Memory B cell (primary cell): ENCODE measurements around the gene FAT2.
A peak's percentile ranks its signal among the peaks of the same experiment; 100 is the strongest.

Source experiments
- ATAC-seq: fragments of 150-1000 bp; cut with Tn5 transposase; 2 replicates; pipeline ENCODE4 v1.10.0; 2021; ENCODE audit warnings: low read depth, mild to moderate bottlenecking, moderate library complexity
- DNase-seq, 2 donors: peaks; one replicate each; pipeline ENCODE4 v3.0.0; 2022; ENCODE audit warnings: low spot score in 2 of 2
- H3K27ac Mint-ChIP-seq: one replicate; pipeline ENCODE4 v1.8.0; 2022; ENCODE audit warnings: mild to moderate bottlenecking, moderate library complexity, mixed read lengths
- H3K27me3 Mint-ChIP-seq: one replicate; pipeline ENCODE4 v1.8.0; 2022; ENCODE audit warnings: mixed read lengths
- H3K36me3 Mint-ChIP-seq: one replicate; pipeline ENCODE4 v1.8.0; 2022; ENCODE audit warnings: mild to moderate bottlenecking, mixed read lengths
- H3K4me1 Mint-ChIP-seq: one replicate; pipeline ENCODE4 v1.8.0; 2022; ENCODE audit warnings: mixed read lengths
- H3K4me3 Mint-ChIP-seq: one replicate; pipeline ENCODE4 v1.8.0; 2022; ENCODE audit warnings: mild to moderate bottlenecking, moderate library complexity, mixed read lengths
- H3K9me3 Mint-ChIP-seq: one replicate; pipeline ENCODE4 v1.8.0; 2022; ENCODE audit warnings: mixed read lengths

FAT2 gene

DNA sequence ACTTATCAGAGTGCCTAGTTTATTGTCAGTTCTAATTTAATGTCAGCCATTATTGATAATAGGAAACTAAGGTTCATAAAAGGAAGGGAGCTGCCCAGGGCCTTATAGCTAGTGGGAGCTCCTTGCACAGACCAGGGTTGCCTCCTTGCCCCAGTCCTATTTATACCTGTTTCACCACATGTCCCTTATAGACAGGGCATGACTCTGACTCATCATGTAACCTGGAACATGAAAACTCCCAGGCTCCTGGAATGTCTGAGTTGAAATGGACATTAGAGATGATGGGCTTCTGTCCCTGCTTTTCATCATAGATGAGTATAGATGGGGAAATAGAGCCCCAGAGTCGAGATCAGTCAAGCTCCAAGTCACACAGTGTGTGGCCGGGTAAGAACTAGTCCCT is 21.1 kb downstream of the FAT2 start:
- Mint-ChIP-seq H3K36me3 (no peaks in the 10 kb centered on the region), H3K9me3 (no peaks in the 10 kb centered on the region), H3K4me3 (no peak overlapping the region), H3K27ac (no peak overlapping the region), H3K4me1 (peaks cover 17% of the 10 kb centered on the region), H3K27me3 (no peaks in the 10 kb centered on the region)
- DNase-seq: no peak
- no peak for ATAC-seq

DNA sequence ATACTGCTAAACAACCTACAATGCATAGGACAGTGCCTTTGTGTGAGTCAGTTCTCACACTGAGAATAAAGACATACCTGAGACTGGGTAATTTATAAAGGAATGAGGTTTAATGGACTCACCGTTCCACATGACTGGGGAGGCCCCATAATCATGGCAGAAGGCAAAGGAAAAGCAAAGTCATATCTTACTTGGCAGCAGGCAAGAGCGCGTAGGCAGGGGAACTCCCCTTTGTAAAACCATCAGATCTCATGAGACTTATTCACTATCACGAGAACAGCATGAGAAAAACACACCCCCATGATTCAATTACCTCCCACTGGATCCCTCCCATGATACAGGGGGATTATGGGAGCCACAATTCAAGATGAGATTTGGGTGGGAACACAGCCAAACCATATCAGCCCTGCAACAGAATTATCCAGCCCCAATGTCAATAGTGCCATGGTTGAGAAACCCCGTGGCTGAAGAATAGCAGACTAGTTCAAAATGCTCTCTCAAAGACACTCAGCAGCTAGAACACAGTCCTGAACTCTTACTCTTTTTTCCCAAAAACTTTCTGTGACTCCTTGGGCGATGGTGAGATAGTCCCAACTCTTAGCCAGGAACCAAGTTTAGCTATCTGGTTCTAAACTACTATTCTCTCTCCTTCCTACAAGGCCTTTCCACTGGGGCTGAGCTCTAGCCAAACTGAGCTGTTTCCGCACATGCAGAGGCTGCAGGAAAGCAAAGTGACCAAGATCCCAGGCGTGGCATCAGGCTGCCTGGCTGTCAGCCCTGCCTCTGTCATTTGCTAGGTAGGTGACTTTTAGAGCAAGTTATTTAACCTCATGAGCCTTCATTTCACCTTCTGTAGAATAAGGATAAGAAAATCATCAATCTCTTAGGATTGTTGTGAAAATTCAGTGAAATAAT is 21.7 kb downstream of the FAT2 start:
- ATAC-seq (peak; percentile 35), DNase-seq (no peak)
- Mint-ChIP-seq H3K27ac (no peak overlapping the region), H3K4me3 (no peak overlapping the region), H3K9me3 (no peaks in the 10 kb centered on the region), H3K27me3 (no peaks in the 10 kb centered on the region), H3K36me3 (no peaks in the 10 kb centered on the region), H3K4me1 (peaks cover 17% of the 10 kb centered on the region)

DNA sequence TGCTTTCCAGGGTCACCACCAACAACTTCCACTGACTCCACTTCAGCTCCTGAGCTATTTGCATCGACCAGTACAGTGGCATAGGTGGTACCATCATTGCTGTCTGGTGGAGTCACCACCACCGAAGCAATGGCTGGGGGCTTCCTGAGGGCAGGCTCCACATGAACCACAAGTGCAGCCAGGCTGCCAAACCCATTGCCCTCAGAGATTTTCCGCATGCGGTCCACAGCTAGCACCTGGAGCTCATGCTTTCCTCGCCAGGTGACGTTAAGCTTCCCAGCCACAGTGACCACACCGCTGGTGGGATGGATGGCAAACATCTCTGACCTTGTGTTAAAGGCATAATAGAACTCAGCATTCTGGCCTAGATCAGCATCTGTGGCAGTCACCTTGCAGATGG is 23.1 kb downstream of the FAT2 start:
- H3K4me3 Mint-ChIP-seq: no peak overlapping the region
- no peaks in the 10 kb centered on the region for H3K27me3 Mint-ChIP-seq
- H3K4me1 Mint-ChIP-seq: peaks cover 17% of the 10 kb centered on the region
- ATAC-seq: no peak
- no peaks in the 10 kb centered on the region for H3K9me3 Mint-ChIP-seq
- H3K36me3 Mint-ChIP-seq: no peaks in the 10 kb centered on the region
- H3K27ac Mint-ChIP-seq: no peak overlapping the region
- DNase-seq: no peak

DNA sequence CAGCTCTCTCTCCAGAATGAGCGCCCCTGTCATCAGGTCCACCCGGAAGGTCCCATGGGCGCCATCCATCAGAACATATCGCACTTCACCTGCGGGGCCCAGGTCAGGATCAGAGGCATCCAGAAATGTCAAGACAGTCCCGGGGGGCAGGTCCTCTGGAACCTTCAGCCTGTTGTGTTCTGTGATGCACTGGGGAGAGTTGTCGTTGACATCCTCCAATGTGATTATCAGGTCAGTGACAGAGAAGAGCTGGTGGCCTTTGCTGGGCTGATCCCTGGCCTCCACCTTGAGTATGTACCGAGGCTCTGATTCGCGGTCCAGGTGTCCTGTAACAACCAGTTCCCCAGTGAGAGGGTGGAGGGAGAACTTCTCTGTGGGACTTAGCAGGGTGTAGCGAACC is 25.2 kb downstream of the FAT2 start:
- no peak for DNase-seq
- Mint-ChIP-seq H3K9me3 (no peaks in the 10 kb centered on the region), H3K36me3 (no peaks in the 10 kb centered on the region), H3K27me3 (peaks cover 2% of the 10 kb centered on the region), H3K27ac (no peak overlapping the region), H3K4me1 (peaks cover 7% of the 10 kb centered on the region), H3K4me3 (no peak overlapping the region)
- ATAC-seq: no peak

DNA sequence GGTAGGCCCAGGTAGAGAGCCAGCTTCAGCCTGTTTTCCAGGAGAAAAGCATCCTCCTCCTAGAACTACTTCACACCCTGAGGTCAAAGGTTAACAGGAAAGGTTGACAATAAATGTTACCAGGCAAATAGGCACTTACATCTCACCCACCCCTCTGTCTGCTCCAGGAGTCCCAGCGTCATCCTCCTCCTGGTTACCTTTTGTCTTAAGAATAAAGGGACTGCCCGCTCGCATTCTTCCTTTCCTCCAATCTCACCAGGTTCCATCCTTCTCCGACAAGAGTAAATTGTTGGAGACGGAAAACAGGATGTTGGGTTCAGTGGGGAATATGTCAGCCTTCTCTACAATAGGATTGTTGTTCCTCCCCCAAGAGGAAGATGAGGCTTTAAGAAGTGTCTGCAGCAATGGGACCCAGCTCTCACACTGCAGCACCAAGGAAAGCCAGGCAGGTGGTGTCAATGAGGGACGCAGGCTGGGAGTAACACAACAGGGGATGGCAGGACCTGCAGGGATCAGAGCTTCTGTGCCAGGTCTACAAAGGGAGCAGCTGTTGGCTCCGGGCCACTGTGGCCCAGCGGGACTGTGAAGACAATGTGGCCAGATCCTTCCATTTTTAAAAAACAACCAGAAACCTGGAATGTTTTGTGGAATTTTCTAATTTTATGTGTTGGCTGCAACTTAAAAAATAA is 29.0 kb downstream of the FAT2 start:
- no peak for ATAC-seq
- no peaks in the 10 kb centered on the region for H3K4me1 Mint-ChIP-seq

DNA sequence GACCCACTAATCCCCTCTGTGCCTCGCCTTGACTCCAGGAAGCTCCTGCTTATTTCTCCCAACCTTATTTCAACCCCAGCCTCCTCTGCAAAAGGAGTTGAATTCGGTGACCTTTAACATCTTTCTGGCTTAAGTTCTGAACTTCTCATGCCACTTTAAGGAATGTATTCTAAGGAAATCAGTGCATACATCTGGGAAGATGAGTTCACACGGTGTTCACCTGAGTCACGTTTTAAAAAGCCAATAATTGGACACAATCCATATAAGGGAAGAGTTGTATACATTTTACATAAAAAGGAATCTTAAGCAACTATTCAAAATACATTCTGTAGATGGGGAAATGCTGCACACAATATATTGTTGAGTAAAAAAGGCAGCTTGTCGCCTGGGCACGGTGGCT is 33.2 kb downstream of the FAT2 start:
- peaks cover 7% of the 10 kb centered on the region for H3K4me1 Mint-ChIP-seq
- H3K4me3 Mint-ChIP-seq: no peak overlapping the region
- H3K36me3 Mint-ChIP-seq: no peaks in the 10 kb centered on the region
- H3K27ac Mint-ChIP-seq: no peak overlapping the region
- ATAC-seq: no peak
- DNase-seq: no peak
- H3K9me3 Mint-ChIP-seq: no peaks in the 10 kb centered on the region
- H3K27me3 Mint-ChIP-seq: peaks cover 2% of the 10 kb centered on the region

More for the DNA sequence above, 29.0 kb downstream of the FAT2 start:
- no peaks in the 10 kb centered on the region for H3K36me3 Mint-ChIP-seq
- DNase-seq: no peak
- H3K27ac Mint-ChIP-seq: no peak overlapping the region
- H3K9me3 Mint-ChIP-seq: no peaks in the 10 kb centered on the region
- no peak overlapping the region for H3K4me3 Mint-ChIP-seq
- peaks cover 2% of the 10 kb centered on the region for H3K27me3 Mint-ChIP-seq

DNA sequence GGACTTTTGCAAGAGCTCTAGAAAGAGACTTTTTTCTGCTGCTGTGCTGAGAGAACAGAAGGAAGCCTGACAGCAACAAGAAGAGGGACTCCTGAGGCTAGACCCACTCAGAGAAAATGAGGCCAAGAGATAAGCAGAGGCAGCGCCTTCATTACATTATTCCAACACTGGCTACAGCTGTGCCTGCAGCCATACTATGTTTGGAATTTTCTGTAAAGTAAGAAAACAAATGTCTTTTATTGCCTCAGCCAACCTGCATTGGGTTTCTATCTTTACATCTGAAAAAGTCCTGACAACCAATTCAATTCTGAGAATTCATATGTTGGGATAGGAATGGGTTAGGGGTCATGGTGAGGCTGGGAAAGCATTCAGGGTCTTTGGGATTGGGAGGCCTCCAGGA is 33.7 kb downstream of the FAT2 start:
- H3K4me1 Mint-ChIP-seq: peaks cover 7% of the 10 kb centered on the region
- ATAC-seq: no peak

DNA sequence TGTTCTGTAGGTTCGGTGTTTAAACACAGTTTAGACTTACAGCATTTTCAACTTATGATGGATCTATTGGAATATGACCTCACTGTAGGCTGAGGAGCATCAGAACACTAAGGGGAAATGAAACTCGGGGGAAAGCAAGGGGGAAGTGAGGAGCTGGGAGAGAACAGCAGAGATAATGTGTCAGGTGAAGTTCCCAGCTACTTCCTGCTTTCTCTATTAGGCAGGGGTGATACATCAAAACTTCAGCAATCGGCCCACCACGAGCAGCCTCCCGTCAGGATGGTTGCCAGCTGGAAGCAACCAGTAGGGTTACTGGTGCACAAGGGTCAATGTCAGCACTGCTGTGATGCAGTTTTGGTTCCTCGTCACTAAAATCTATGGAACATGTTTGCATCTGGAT is 34.3 kb downstream of the FAT2 start:
- DNase-seq: peak in 1 of 2 donors; percentile 28
- H3K27me3 Mint-ChIP-seq: no peaks in the 10 kb centered on the region

More for the DNA sequence above, 33.7 kb downstream of the FAT2 start:
- no peak overlapping the region for H3K27ac Mint-ChIP-seq
- H3K4me3 Mint-ChIP-seq: no peak overlapping the region
- peaks cover 2% of the 10 kb centered on the region for H3K27me3 Mint-ChIP-seq
- no peaks in the 10 kb centered on the region for H3K9me3 Mint-ChIP-seq
- H3K36me3 Mint-ChIP-seq: no peaks in the 10 kb centered on the region
- DNase-seq: no peak

DNA sequence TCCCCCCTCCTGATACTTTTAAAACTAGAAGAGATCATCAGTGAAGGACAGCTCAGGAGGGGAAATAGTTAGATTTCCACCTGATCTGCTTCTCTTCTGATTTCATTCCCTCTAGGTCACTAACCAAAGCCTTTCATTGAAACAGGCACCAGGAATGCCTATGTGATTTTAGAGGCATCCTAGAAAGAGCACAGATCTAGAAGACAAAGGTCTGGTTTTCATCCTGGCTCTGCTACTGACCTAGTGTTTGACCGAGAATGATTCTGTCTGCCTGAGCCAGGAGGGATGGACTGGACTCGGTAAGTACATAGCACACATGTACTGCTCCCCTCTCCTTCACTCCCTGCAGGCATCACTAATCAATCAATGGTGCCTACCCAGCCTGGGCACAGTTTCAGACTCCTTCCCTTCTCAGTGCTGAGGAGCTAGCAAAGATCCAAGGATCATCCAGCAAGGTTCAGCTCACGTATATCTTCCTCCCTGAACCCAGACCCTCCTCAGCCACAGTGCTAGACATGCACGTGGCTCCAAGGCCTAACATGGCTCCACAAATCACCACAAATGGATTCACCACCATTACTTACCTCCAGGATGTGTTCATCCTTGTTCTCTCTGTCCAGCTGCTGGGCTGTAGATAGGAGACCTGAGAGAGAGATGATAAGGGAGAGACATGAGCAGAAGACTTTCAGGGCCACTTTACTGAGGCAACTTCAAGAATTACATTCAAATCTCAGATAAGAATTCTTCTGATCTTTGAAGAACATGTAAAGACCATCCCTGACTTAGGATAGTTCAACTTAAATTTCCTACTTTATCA is 35.2 kb downstream of the FAT2 start:
- DNase-seq (no peak), ATAC-seq (no peak)
- Mint-ChIP-seq H3K9me3 (no peaks in the 10 kb centered on the region), H3K4me1 (peaks cover 7% of the 10 kb centered on the region), H3K27ac (peak overlapping the region; percentile 49), H3K36me3 (no peaks in the 10 kb centered on the region), H3K27me3 (no peaks in the 10 kb centered on the region), H3K4me3 (no peak overlapping the region)

More for the DNA sequence above, 34.3 kb downstream of the FAT2 start:
- peak overlapping the region; percentile 17 for H3K27ac Mint-ChIP-seq
- H3K4me1 Mint-ChIP-seq: peaks cover 7% of the 10 kb centered on the region
- H3K36me3 Mint-ChIP-seq: no peaks in the 10 kb centered on the region
- H3K4me3 Mint-ChIP-seq: peak overlapping the region; percentile 15
- no peaks in the 10 kb centered on the region for H3K9me3 Mint-ChIP-seq
- ATAC-seq: peak; percentile 97

DNA sequence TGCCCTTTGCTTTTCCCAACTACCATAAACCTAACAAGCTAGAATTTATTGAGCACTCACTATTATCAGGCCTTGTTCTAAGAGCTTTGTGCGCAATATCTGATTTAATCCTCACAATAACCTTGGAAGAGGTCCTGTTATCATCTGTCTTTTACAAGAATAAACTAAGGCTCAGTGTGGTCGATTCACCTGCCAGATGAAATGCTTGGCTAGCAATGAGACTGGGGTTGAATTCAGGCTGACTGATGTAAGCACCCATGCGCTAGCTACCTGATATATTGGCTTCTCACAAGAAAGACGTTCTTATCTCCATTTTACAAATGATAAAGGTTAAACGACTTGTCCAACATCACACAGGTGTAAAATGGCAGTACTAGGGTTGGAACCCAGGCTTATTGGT is 37.4 kb downstream of the FAT2 start:
- no peak overlapping the region for H3K4me3 Mint-ChIP-seq

DNA sequence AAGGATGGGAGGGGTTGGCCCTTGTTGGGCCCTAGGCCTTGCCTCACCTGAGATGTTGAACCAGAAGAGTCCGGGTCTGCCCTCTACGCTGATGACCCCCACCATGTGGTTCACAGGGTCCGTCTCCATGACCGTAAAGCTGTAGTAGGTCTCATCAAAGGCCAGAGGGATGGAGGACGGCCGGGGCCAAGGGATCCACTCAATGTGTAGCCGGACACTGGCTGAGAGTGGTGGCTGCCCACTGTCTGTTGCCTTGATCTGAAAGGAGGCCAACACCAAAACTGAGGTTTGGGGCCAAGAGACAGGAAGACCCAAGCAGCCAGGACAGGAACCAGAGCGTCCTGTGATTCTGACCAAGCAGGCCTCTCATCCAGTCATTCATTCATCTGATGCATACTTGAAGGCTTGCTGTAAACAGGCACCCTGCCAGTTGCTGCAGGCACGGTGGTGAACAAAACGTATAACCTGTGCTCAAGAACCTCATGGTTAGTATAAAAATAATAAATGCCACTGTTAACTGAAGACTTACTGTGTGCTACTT is 37.9 kb downstream of the FAT2 start:
- Mint-ChIP-seq H3K4me3 (no peak overlapping the region), H3K36me3 (no peaks in the 10 kb centered on the region), H3K27me3 (no peaks in the 10 kb centered on the region), H3K9me3 (no peaks in the 10 kb centered on the region), H3K27ac (no peak overlapping the region), H3K4me1 (peaks cover 7% of the 10 kb centered on the region)
- ATAC-seq (no peak), DNase-seq (no peak)

More for the DNA sequence above, 37.4 kb downstream of the FAT2 start:
- no peaks in the 10 kb centered on the region for H3K27me3 Mint-ChIP-seq
- no peaks in the 10 kb centered on the region for H3K36me3 Mint-ChIP-seq
- H3K27ac Mint-ChIP-seq: no peak overlapping the region
- no peak for DNase-seq
- H3K9me3 Mint-ChIP-seq: no peaks in the 10 kb centered on the region
- ATAC-seq: no peak
- H3K4me1 Mint-ChIP-seq: peaks cover 7% of the 10 kb centered on the region

DNA sequence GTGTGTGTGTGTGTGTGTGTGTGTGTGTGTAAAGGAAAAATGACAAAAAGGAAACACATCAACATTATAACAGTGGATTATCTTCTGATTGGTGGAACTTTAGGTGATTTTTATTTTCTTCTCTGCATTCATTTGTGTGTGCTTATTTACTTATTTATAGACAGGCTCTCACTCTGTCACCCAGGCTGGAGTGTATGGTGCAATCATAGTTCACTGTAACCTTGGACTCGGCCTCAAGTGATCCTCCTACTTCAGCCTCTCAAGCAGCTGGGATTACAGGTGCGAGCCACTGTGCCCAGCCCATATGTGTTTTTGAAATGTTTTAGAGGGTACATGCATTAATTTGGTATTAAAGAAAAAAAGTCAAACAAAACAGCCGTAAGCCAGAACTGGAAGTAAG is 39.1 kb downstream of the FAT2 start:
- H3K4me3 Mint-ChIP-seq: no peak overlapping the region
- no peaks in the 10 kb centered on the region for H3K36me3 Mint-ChIP-seq
- no peaks in the 10 kb centered on the region for H3K27me3 Mint-ChIP-seq
- H3K9me3 Mint-ChIP-seq: no peaks in the 10 kb centered on the region
- H3K4me1 Mint-ChIP-seq: peaks cover 7% of the 10 kb centered on the region
- DNase-seq (no peak), ATAC-seq (no peak)
- H3K27ac Mint-ChIP-seq: no peak overlapping the region

DNA sequence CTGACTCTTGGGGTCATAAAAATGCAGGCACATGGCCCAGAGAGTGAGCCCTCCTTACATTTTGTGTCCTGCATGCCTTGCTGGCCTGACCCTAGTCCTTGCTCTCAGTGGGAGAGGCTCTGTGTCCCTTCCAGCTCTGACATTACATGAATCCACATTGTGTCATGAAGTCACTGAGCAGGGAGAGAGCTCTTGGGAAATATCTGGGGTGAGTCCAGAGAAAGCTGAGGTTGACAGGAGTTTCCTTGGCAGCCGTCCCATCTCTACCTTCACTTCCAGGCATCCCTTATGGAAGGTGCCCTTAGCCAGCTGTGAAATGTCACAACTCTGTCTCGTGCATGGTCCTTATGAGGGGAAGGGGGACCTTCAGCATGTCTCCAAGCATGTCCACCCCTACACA is 41.0 kb downstream of the FAT2 start:
- no peak overlapping the region for H3K4me3 Mint-ChIP-seq
- no peaks in the 10 kb centered on the region for H3K9me3 Mint-ChIP-seq
- H3K27ac Mint-ChIP-seq: no peak overlapping the region
- no peaks in the 10 kb centered on the region for H3K27me3 Mint-ChIP-seq
- ATAC-seq (no peak), DNase-seq (no peak)
- no peaks in the 10 kb centered on the region for H3K4me1 Mint-ChIP-seq
- no peaks in the 10 kb centered on the region for H3K36me3 Mint-ChIP-seq

DNA sequence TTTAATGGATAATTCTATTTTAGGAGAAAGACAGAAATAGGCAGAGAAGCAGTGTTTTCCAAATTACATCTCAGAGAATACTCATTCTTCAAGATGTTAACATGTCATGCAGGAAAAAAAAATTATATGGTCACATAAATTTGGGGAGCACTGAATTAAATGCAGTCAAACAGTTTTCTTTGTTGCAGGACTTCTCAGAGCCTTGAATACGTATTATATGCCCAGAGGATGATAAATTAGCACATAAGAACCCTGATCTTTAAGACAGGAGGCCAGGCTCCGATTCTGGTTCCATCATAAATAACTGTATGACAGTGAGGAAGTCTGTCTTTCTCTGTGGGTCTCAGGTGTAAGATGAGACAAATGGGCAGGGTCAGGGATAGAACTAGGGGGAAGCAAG is 41.4 kb downstream of the FAT2 start:
- H3K27ac Mint-ChIP-seq: no peak overlapping the region
- no peaks in the 10 kb centered on the region for H3K9me3 Mint-ChIP-seq
- H3K36me3 Mint-ChIP-seq: no peaks in the 10 kb centered on the region
- no peak for DNase-seq
- H3K27me3 Mint-ChIP-seq: no peaks in the 10 kb centered on the region
- no peak for ATAC-seq
- H3K4me3 Mint-ChIP-seq: no peak overlapping the region
- H3K4me1 Mint-ChIP-seq: no peaks in the 10 kb centered on the region
